Kidney epithelial cell (primary cell): ENCODE measurements around the gene NXPH1. TPM values are rescaled to one million over a fixed set of nuclear protein-coding genes. Genes with fewer than 3 reads are reported as not detected.

Experiments
- DNase-seq: peaks from one replicate; pipeline ENCODE4 v3.0.0-alpha.2; 2010; ENCODE audit warnings: low read depth
- H3K27me3 ChIP-seq: 2 replicates; pipeline ENCODE4 v1.6.0; 2011; ENCODE audit warnings: low read length; ENCODE audit not compliant: control insufficient read depth, insufficient read depth
- H3K36me3 ChIP-seq: 2 replicates; pipeline ENCODE4 v1.5.1; 2011; ENCODE audit warnings: low read length; ENCODE audit not compliant: control insufficient read depth, insufficient read depth
- H3K4me3 ChIP-seq: 2 replicates; pipeline ENCODE4 v1.5.1; 2011; ENCODE audit warnings: low read depth, mild to moderate bottlenecking, control low read depth, low read length
- CTCF ChIP-seq: IDR thresholded peaks from 2 replicates; pipeline ENCODE4 v1.5.1; 2011; ENCODE audit warnings: mild to moderate bottlenecking, moderate library complexity, low read length, control low read depth, inconsistent platforms; ENCODE audit not compliant: insufficient read depth, poor library complexity, severe bottlenecking
- total RNA-seq: library from RNA; depleted of rRNA; stranded (reverse); fragments of >200 nt; gene quantifications from 2 replicates; pipeline ENCODE4 v1.2.3, GENCODE V29; 2015

Gene NXPH1
- total RNA-seq, 1 donor from 2014 or later: not detected

- H3K27me3 ChIP-seq: no peaks in the 10 kb centered on the region
- H3K36me3 ChIP-seq: no peaks in the 10 kb centered on the region
- TF ChIP-seq CTCF: no peak
- H3K4me3 ChIP-seq: no peak overlapping the region
- no peak for DNase-seq
These were observed 186.8 kb downstream of the NXPH1 start for GRCh38 chr7:8620169-8620568.

DNA sequence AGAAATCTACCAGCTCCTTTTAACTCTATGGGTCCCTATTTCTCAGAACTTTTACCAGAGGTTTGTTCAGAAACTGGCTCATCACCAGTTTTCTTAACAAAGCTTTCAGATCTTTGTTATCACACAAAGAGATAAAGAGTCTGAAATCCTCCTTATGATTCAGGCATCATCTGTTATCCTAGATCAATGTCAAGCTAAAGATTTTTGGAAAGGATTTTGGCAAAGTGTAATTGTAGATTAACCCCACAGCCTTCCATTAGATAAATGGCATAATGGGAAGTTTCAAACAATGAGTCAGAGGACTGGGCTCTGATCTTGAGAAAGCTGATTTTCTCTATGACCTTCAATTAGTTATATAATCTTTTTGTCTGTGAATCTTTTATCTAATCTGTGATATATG is 192.2 kb downstream of the NXPH1 start:
- DNase-seq: no peak
- no peaks in the 10 kb centered on the region for H3K27me3 ChIP-seq
- no peak overlapping the region for H3K4me3 ChIP-seq
- no peaks in the 10 kb centered on the region for H3K36me3 ChIP-seq
- no peak for TF ChIP-seq CTCF

DNA sequence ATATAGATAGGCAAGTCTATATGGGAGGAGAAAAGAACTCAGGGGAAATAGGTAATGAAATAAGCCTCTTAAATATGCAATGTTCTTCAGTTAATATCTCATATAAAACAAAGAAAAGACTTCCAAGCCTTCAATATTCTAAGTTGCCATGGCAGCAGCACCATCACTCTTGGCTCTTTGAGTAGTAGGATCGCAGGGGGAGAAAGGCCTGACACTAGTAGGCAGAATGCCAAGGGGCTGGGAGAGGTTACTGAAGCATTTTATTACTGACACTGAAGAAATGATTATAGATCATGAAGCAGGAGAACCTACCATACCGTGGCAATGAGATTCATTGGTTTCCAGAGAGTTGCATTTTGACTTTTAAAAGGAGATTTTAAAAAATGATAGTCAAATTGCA is 193.9 kb downstream of the NXPH1 start:
- Histone ChIP-seq H3K27me3 (no peaks in the 10 kb centered on the region), H3K36me3 (no peaks in the 10 kb centered on the region), H3K4me3 (no peak overlapping the region)
- TF ChIP-seq CTCF: no peak
- DNase-seq: no peak

DNA sequence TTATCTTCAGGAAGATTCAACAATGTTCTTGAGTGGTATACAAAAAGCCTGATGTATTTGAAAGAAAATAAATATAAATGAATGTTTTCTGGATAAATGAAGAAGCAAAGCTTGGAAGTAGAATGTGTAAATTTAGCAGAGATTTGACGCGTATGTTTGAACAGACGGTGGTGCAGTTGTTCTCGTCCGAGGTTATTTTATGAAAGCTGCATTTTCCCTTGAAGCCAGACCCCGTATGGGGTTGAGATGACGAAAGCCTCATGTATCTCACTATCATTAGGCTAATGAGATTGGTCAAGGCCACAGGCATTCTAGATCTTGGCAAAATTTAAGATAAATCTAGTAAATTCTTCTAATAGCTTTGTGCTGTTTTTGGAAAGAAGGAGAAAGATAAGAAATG is 195.2 kb downstream of the NXPH1 start:
- Histone ChIP-seq H3K4me3 (no peak overlapping the region), H3K36me3 (no peaks in the 10 kb centered on the region), H3K27me3 (no peaks in the 10 kb centered on the region)
- DNase-seq: no peak
- TF ChIP-seq CTCF: no peak

DNA sequence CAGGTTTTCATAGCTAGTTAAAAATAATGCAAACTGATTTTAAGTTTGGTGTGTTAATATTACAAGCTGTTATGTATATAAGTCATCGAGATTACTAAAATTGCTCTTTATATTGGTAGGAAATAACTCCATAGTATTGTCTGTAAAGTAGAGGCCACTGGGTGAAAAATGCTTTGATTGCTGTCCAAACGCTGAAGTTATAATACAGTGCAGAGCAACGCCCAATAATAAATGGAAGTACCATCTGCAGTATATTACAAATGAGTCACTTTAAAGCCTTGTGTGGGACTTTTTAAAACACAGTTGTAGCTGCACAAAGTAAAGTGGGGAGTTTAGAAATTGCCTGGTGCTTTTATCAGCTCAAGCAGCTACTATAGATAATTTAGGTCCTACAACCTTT is 196.1 kb downstream of the NXPH1 start:
- Histone ChIP-seq H3K4me3 (no peak overlapping the region), H3K27me3 (no peaks in the 10 kb centered on the region), H3K36me3 (no peaks in the 10 kb centered on the region)
- TF ChIP-seq CTCF: no peak
- DNase-seq: no peak

DNA sequence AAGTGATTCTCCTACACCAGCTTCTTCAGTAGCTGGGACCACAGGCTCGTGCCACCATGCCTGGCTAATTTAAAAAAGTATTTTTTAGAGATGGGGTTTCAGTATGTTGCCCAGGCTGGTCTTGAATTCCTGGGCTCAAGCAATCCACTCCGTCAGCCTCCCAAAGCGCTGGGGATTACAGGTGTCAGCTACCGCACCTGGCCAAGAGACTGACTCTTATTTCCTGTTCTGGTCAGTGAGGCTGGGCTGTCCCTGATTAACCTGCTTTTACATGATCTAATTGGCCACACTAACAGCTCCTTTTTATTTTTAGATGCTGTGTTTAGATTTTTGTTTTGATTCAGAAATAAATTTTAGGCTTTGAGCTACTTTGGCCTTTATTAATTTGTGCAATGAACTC is 203.9 kb downstream of the NXPH1 start:
- Histone ChIP-seq H3K4me3 (no peak overlapping the region), H3K36me3 (no peaks in the 10 kb centered on the region), H3K27me3 (no peaks in the 10 kb centered on the region)
- DNase-seq: no peak
- no peak for TF ChIP-seq CTCF
